Left renal cortex interstitium (tissue), 4 donors: ENCODE results near the gene KLK2. TPM values are rescaled to one million over a fixed set of nuclear protein-coding genes. Genes with fewer than 3 reads are reported as not detected.

Source experiments
- DNase-seq, 4 donors: peaks; one replicate each; pipeline ENCODE4 v3.0.0-alpha.2; 2013; ENCODE audit warnings: low read depth in 4 of 4, low spot score in 2 of 4, missing footprints in 1 of 4
- polyA plus RNA-seq, 4 donors: library from polyadenylated mRNA; unstranded; fragments of 120-200 nt; gene quantifications; one replicate each; pipeline ENCODE4 v1.2.1, GENCODE V29; 2013; ENCODE audit not compliant: insufficient read length in 4 of 4

KLK2 gene
- polyA plus RNA-seq, 4 donors: 0.39 to 0.42 TPM; not detected in 2

DNA sequence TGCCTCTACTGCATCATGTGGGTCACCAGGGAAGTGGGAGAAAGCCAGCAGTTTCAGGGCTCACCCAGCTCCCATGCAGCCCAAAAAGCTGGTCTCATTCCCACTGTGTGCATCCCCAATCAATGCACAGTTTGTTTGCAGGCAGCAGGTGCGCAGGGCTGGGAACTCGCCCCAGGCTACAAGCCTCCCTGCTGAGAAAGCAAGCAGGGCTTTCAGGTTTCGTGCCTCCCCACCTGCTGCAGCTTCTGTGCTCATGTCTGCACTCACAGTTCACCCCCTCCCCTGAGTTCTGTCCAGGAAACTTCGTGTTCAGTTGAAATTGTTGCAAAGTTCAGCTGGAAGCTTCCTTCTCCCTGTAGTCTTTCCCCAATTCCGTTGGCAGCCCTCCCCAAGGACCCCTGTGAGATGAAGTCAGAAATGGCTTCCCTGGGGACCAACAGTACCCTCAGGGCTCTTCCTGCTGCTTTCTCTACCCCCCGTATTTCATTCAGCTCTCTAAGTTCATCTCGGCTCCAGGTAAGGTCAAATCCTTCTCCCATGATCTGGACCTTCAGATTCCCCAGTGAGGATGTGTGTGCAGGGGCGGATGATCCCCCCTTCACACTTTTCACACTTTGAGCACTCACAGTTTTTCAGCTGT, 28.8 kb upstream of the KLK2 start:
- no peak for DNase-seq

DNA sequence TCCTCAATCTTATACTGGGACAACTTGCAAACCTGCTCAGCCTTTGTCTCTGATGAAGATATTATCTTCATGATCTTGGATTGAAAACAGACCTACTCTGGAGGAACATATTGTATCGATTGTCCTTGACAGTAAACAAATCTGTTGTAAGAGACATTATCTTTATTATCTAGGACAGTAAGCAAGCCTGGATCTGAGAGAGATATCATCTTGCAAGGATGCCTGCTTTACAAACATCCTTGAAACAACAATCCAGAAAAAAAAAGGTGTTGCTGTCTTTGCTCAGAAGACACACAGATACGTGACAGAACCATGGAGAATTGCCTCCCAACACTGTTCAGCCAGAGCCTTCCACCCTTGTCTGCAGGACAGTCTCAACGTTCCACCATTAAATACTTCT, 22.5 kb upstream of the KLK2 start:
- no peak for DNase-seq

DNA sequence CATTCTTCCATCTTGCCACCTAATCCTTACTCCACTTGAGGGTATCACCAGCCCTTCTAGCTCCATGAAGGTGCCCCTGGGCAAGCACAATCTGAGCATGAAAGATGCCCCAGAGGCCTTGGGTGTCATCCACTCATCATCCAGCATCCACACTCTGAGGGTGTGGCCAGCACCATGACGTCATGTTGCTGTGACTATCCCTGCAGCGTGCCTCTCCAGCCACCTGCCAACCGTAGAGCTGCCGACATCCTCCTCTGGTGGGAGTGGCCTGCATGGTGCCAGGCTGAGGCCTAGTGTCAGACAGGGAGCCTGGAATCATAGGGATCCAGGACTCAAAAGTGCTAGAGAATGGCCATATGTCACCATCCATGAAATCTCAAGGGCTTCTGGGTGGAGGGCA, 21.6 kb upstream of the KLK2 start:
- DNase-seq: no peak

DNA sequence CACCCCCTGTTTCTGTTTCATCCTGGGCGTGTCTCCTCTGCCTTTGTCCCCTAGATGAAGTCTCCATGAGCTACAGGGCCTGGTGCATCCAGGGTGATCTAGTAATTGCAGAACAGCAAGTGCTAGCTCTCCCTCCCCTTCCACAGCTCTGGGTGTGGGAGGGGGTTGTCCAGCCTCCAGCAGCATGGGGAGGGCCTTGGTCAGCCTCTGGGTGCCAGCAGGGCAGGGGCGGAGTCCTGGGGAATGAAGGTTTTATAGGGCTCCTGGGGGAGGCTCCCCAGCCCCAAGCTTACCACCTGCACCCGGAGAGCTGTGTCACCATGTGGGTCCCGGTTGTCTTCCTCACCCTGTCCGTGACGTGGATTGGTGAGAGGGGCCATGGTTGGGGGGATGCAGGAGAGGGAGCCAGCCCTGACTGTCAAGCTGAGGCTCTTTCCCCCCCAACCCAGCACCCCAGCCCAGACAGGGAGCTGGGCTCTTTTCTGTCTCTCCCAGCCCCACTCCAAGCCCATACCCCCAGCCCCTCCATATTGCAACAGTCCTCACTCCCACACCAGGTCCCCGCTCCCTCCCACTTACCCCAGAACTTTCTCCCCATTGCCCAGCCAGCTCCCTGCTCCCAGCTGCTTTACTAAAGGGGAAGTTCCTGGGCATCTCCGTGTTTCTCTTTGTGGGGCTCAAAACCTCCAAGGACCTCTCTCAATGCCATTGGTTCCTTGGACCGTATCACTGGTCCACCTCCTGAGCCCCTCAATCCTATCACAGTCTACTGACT, 18.4 kb upstream of the KLK2 start, which contains the start of gene KLK3:
KLK3 (plus strand) TSS at position 280 of the 775 bp plus-strand sequence; CDS start at position 321, 41 bp downstream.
- no peak for DNase-seq

DNA sequence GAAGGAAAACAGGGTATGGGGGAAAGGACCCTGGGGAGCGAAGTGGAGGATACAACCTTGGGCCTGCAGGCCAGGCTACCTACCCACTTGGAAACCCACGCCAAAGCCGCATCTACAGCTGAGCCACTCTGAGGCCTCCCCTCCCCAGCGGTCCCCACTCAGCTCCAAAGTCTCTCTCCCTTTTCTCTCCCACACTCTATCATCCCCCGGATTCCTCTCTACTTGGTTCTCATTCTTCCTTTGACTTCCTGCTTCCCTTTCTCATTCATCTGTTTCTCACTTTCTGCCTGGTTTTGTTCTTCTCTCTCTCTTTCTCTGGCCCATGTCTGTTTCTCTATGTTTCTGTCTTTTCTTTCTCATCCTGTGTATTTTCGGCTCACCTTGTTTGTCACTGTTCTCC, 15.9 kb upstream of the KLK2 start:
- no peak for DNase-seq

DNA sequence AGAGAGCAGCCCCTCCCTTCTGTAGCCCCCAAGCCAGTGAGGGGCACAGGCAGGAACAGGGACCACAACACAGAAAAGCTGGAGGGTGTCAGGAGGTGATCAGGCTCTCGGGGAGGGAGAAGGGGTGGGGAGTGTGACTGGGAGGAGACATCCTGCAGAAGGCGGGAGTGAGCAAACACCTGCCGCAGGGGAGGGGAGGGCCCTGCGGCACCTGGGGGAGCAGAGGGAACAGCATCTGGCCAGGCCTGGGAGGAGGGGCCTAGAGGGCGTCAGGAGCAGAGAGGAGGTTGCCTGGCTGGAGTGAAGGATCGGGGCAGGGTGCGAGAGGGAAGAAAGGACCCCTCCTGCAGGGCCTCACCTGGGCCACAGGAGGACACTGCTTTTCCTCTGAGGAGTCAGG, 14.4 kb upstream of the KLK2 start:
- no peak for DNase-seq

DNA sequence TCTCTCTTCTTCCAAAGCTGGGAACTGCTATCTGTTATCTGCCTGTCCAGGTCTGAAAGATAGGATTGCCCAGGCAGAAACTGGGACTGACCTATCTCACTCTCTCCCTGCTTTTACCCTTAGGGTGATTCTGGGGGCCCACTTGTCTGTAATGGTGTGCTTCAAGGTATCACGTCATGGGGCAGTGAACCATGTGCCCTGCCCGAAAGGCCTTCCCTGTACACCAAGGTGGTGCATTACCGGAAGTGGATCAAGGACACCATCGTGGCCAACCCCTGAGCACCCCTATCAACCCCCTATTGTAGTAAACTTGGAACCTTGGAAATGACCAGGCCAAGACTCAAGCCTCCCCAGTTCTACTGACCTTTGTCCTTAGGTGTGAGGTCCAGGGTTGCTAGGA, 13.4 kb upstream of the KLK2 start:
- no peak for DNase-seq

DNA sequence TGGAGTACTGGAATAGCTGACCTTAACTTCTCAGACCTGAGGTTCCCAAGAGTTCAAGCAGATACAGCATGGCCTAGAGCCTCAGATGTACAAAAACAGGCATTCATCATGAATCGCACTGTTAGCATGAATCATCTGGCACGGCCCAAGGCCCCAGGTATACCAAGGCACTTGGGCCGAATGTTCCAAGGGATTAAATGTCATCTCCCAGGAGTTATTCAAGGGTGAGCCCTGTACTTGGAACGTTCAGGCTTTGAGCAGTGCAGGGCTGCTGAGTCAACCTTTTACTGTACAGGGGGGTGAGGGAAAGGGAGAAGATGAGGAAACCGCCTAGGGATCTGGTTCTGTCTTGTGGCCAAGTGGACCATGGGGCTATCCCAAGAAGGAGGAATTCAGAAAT, 12.2 kb upstream of the KLK2 start:
- no peak for DNase-seq

DNA sequence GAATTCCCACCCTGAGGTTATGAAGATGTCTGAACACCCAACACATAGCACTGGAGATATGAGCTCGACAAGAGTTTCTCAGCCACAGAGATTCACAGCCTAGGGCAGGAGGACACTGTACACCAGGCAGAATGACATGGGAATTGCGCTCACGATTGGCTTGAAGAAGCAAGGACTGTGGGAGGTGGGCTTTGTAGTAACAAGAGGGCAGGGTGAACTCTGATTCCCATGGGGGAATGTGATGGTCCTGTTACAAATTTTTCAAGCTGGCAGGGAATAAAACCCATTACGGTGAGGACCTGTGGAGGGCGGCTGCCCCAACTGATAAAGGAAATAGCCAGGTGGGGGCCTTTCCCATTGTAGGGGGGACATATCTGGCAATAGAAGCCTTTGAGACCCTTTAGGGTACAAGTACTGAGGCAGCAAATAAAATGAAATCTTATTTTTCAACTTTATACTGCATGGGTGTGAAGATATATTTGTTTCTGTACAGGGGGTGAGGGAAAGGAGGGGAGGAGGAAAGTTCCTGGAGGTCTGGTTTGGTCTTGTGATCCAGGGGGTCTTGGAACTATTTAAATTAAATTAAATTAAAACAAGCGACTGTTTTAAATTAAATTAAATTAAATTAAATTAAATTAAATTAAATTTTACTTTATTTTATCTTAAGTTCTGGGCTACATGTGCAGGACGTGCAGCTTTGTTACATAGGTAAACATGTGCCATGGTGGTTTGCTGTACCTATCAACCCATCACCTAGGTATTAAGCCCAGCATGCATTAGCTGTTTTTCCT, 11.5 kb upstream of the KLK2 start:
- DNase-seq: no peak

DNA sequence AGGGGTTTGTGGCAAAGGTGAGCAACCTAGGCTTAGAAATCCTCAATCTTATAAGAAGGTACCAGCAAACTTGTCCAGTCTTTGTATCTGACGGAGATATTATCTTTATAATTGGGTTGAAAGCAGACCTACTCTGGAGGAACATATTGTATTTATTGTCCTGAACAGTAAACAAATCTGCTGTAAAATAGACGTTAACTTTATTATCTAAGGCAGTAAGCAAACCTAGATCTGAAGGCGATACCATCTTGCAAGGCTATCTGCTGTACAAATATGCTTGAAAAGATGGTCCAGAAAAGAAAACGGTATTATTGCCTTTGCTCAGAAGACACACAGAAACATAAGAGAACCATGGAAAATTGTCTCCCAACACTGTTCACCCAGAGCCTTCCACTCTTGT, 3.8 kb upstream of the KLK2 start:
- DNase-seq: no peak

DNA sequence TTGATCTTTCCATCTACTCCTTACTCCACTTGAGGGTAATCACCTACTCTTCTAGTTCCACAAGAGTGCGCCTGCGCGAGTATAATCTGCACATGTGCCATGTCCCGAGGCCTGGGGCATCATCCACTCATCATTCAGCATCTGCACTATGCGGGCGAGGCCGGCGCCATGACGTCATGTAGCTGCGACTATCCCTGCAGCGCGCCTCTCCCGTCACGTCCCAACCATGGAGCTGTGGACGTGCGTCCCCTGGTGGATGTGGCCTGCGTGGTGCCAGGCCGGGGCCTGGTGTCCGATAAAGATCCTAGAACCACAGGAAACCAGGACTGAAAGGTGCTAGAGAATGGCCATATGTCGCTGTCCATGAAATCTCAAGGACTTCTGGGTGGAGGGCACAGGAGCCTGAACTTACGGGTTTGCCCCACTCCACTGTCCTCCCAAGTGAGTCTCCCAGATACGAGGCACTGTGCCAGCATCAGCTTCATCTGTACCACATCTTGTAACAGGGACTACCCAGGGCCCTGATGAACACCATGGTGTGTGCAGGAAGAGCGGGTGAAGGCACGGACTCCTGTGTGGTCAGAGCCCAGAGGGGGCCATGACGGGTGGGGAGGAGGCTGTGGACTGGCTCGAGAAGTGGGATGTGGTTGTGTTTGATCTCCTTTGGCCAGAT, 2.7 kb upstream of the KLK2 start:
- no peak for DNase-seq

DNA sequence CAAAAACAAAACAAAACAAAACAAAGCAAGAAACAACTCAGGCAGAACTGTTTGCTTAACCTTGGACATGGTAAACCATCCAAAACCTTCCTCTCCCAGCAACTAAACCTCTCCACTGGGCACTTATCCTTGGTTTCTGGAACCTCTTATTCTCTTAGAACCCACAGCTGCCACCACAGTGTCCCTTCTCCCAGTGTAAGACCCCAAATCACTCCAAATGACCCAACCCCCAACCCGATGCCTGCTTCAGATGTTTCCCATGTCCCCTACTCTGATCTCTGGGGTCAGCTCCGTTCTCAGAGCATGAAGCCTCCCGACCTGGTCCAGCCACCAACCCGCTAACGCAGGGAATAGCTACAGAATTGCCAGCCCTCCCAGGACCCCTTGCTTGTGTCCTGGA, 972 bp downstream of the KLK2 start:
- no peak for DNase-seq

DNA sequence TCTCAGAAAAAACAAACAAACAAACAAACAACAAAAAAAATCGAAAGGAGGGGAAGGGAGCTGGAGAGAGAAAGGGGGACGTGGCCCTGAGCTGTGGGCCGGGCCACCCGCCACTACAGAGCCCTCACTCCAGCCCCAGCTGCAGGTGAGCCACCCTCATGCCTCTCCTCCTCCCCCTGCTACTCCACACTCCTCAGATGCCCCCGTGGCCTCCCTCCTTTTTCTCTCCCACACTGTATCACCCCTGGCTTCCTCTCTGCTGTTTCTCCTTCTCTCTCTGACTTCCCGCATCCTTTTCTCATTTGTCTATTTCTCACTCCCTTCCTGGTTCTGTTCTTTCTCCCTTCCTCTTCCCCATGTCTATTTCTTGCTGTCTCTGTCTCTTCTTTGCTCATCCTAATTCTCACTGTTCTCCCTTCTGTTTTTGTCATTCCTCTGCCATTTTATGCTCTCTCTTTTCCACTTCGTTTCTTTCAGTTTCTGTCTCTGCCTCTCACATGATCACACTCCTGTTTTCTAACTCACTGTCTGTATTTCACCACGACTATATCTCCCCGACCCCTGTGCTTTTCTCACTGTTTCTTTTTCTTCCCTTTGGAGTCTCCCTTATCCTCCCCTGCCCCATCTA, 2.7 kb downstream of the KLK2 start:
- DNase-seq: no peak

DNA sequence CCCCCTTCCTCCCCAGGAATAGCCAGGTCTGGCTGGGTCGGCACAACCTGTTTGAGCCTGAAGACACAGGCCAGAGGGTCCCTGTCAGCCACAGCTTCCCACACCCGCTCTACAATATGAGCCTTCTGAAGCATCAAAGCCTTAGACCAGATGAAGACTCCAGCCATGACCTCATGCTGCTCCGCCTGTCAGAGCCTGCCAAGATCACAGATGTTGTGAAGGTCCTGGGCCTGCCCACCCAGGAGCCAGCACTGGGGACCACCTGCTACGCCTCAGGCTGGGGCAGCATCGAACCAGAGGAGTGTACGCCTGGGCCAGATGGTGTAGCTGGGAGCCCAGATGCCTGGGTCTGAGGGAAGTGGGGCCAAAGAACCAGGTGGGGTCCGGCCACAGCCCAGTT, 3.2 kb downstream of the KLK2 start:
- DNase-seq: no peak

DNA sequence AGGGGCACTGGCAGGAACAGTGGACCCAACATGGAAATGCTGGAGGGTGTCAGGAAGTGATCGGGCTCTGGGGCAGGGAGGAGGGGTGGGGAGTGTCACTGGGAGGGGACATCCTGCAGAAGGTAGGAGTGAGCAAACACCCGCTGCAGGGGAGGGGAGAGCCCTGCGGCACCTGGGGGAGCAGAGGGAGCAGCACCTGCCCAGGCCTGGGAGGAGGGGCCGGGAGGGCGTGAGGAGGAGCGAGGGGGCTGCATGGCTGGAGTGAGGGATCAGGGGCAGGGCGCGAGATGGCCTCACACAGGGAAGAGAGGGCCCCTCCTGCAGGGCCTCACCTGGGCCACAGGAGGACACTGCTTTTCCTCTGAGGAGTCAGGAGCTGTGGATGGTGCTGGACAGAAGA, 4.1 kb downstream of the KLK2 start:
- DNase-seq: no peak

DNA sequence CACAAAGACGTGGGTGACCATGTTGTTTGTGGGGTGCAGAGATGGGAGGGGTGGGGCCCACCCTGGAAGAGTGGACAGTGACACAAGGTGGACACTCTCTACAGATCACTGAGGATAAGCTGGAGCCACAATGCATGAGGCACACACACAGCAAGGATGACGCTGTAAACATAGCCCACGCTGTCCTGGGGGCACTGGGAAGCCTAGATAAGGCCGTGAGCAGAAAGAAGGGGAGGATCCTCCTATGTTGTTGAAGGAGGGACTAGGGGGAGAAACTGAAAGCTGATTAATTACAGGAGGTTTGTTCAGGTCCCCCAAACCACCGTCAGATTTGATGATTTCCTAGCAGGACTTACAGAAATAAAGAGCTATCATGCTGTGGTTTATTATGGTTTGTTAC, 5.6 kb downstream of the KLK2 start:
- no peak for DNase-seq

DNA sequence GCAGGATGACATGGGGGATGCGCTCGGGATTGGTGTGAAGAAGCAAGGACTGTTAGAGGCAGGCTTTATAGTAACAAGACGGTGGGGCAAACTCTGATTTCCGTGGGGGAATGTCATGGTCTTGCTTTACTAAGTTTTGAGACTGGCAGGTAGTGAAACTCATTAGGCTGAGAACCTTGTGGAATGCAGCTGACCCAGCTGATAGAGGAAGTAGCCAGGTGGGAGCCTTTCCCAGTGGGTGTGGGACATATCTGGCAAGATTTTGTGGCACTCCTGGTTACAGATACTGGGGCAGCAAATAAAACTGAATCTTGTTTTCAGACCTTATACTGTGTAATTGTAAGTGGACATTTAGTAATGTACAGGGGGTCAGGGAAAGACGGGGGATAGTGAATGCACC, 7.0 kb downstream of the KLK2 start:
- no peak for DNase-seq

DNA sequence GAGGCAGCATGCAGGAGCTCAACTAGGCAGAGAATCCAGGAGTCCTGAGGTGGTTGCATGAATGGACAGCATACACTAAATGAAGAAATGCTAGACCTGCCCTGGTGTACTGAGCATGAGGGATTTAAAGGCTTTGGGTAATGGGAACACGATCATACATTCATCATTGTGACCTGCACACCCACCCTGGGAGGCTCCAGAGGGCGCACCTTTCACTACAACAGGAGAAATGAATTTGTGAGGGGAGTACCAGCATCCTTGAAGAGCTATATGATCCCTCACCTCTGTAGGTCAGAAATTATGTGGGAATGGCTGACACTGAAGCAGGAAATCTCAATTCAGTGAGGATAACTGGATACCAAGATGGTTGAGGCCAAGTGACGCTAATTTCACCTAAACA, 8.9 kb downstream of the KLK2 start:
- DNase-seq: no peak

DNA sequence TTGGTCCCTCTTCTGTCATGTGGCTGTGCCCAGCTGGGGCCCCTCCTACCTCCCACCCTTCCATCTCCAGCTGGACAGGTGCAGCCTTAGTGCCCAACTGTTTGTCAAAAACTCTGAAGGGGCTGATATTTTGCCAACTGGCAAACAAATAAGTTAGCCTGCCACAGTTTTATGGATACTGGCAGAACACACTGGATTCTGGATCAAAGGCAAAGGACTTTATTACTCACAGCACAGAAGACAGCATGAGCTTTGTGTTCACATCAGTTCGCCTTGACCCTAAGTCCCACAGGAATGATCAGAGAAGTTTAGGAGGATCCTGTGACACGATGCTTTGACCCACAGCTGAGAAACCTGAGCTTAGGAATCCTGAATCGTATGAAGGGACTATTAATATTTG, 16.4 kb downstream of the KLK2 start:
- DNase-seq: no peak

DNA sequence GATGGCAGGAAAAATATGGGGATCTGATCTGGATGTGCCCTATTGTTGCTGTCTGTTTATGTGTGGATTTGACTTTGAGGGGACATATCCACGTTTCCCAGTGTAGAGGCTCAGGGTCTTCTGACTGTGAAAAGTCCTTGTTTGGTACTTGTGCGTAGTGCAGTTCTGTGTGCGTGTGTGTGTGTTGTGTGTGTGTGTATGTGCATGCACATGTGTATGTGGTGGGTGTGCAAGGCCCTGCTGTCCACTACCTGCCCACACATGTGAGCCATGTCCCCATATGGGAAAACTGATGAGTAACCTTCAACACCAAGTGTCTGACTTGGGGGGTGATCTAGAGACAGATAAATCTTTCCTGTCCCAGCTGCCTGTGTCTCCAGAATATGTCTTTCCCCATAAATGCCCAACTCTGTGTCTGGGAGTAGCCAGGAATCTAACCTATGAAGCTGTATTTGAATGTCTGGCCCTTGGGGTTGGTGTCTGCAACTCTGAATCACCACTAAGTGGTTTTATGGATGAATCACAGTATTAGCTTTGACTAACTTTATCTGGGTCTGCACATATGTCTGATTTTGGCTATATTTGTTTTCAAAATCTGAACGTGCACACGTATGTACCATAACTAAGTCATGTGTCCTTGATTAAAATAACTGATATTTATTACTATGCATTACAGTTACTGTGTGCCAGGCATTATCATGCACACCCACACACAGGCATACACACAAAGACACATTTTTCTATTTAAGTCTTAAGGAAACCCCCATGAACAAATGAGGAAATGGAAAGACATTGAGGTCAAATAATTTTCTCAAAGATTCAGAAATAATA, 17.4 kb downstream of the KLK2 start:
- no peak for DNase-seq
